Bone marrow (tissue), 2 donors: ENCODE results near the gene LGMN.
"Not testable (repeated sequence)": the region's sequence is repeated elsewhere in the genome, so short reads cannot be mapped to it uniquely, and the experiment has no call there.

Experiments used
- DNase-seq, 2 donors: peaks; one replicate each; lab custom pipeline; 2025; lab: John Stamatoyannopoulos, UW

LGMN gene

GRCh38 chr14:92760524-92760805 lies 12.0 kb upstream of the LGMN start:
- DNase-seq = no peak

GRCh38 chr14:92759679-92760523 lies 11.5 kb upstream of the LGMN start:
- DNase-seq = no peak

GRCh38 chr14:92759300-92759678 lies 10.9 kb upstream of the LGMN start:
- no peak for DNase-seq

DNA sequence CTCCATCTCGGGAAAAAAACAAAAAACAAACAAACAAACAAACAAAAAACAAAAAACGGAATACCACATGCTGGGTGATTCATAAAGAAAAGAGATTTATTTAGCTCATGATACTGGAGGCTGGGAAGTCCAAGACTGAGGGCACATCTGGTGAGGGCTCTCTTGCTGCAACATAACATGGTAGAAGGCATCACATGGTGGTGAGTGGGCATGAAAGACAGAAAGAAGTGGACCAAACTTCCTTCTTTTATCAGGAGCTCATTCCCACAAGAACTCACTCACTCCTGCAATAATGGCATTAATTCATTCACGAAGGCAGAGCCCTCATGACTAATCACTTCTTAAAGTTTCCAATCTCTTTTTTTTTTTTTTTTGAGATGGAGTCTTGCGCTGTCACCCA lies 8.0 kb upstream of the LGMN start:
- DNase-seq = no peak

DNA sequence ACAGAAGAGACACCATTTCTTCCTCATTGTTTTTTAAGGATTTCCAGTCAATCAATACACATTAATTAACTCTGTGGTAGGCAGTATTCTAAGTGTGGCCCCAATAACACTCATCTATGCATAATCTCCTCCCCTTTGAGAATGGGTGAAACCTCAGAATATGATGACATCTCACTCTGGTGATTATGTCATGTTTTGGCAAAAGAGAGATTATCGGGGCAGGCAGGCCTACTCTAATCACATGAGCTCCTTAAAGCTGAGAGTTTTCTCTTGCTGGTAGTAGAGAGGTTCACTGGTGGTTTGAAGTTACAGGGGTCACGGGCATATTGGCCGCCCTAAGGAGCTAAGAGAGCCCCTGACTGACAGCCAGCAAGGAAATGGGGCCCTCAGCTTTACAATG lies 7.1 kb upstream of the LGMN start:
- no peak for DNase-seq

- no peak for DNase-seq
These were observed 6.5 kb upstream of the LGMN start for GRCh38 chr14:92754966-92755365.

- DNase-seq = peak in 1 of 2 donors; percentile 36
These were observed 4.8 kb upstream of the LGMN start for GRCh38 chr14:92753250-92753649.

GRCh38 chr14:92751819-92752218 lies 3.4 kb upstream of the LGMN start:
- DNase-seq = no peak

GRCh38 chr14:92750994-92751400 lies 2.6 kb upstream of the LGMN start:
- DNase-seq = no peak

GRCh38 chr14:92750222-92750728 lies 1.8 kb upstream of the LGMN start:
- not testable (repeated sequence) for DNase-seq

- DNase-seq = no peak
These were observed 647 bp downstream of the LGMN start for GRCh38 chr14:92747701-92748258.

DNA sequence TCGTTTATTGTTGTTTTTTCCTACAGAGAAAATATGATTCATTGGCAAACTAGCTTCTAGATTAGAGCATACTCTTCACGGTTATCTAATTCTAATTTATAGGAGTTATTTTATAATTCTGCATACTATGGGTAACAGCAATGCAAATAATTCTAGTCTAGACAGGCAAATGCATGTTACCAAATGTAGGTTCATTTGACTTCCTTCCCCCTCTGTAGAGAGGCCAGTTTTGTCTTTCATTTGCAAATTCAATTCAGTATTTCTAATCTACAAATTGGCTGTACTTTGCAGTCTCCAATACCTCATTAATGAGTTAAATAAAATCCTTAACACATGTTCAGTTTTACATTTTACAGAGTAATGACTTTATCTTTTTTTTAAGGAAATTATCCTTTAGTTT lies 4.2 kb downstream of the LGMN start:
- no peak for DNase-seq

DNA sequence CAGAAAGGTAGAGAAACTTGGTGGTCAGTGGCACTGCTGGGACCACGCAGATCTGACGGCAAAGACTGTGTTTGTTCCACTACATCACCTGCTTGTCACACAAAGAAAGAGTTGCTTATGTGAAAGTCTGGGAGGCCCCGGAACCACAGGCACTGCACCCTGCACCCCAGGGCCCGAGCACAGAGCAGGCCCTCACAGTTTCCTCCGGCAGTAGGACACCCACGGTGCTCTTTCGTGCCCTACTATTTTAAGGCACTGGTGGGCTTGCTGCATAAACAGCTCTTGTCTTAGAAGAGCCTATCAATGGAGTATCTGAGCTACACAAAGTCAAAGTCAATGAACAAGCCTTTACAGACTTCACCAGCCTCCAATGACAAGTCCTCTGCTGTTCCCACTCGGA lies 8.0 kb downstream of the LGMN start:
- no peak for DNase-seq

DNA sequence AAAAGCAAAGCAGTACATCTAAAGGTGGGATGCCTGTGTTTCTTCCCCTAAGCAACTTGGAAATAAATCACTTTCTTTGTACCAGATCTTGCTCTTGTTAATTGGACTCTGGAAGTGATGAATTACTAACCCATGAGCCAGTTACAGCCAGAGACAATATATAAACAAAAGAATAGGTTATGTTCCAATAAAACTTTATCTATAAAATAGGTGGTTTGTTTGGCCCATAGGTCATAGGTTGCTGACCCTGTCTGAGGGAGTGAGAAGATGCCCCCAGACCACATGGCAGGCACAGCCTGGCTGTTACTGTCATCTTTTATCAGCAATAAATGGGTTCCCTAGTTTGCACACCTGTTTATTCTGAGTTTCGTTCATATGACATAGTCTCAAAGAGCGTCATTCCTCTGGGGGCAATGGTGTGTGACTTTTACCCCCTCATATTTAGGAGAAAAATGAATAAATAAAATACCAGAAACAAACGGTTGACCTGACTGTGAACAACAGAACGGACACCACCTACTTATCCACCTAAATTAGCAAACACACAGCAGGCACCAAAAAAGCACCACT lies 10.7 kb downstream of the LGMN start:
- DNase-seq = no peak

GRCh38 chr14:92737206-92737605 lies 11.2 kb downstream of the LGMN start:
- DNase-seq = no peak

DNA sequence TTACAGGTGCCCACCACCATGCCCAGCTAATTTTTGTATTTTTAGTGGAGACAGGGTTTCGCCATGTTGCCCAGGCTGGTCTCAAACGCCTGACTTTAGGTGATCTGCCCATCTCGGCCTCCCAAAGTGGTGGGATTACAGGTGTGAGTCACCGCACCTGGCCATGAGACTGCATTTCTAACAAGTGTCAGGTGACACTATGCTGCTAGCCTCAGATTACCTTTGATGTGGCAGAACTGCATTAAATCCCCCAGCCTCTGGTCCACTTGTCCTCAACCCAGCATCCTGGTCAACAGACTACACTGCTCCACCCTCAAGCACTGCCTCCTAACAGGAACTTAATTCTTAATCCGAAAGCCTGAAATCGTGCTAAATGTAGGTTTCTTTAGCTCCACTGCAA lies 13.1 kb downstream of the LGMN start:
- no peak for DNase-seq

DNA sequence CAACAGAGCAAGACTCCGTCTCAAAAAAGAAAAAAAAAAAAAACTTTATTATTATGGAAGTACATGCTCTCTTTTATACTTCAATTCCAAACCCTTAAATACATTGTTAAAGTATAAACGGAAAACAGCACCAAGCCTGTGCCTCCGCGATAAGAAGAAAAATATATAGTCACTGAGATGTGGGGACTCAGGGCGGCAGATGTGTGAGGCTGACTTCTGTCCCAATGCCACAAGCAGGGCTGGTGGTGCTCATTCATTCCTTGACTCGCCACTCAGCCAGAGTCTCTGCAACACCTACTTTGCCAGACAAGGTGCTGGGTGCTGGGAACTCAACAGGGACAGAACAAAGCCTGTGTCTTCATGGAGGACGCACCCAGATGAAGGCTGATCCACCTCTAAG lies 13.8 kb downstream of the LGMN start:
- no peak for DNase-seq

DNA sequence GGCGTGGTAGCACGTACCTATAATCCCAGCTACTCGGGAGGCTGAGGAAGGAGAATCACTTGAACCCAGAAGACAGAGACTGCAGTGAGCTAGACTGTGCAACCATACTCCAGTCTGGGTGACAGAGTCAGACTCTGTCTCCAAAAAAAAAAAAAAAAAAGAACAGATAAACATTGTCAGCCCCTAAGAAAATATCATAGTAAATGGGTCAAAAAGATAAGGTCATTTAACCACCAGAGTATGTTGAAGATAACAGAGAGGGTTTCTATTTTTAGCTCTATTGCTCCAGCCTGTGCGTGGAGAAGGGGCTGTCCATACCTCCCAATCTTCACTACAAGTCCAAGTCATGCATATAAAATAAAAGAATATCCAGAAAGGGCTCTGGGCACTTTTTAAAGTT lies 15.4 kb downstream of the LGMN start:
- no peak for DNase-seq

DNA sequence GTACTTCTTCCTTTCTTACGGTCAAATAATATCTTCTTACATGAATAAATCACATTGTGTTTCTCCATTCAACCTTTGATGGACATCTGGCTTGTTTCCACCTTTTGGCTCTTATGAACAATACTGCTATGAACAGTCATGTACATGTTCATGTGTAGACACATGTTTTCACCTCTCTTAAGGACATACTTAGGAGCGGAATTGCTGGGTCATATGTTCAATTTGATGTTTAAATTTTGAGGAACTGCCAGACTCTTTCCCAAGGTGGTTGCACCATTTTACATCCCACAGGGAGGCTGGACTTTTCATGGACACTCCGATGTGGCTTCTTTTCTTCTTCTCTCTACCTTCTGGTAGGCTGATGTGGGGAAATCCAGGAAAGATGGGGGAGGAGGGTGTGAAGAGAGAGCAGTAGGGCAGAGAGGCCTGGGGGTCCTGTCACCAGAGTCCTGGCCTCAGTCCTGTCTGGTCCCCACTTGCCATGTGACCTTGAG lies 16.8 kb downstream of the LGMN start:
- DNase-seq = no peak

DNA sequence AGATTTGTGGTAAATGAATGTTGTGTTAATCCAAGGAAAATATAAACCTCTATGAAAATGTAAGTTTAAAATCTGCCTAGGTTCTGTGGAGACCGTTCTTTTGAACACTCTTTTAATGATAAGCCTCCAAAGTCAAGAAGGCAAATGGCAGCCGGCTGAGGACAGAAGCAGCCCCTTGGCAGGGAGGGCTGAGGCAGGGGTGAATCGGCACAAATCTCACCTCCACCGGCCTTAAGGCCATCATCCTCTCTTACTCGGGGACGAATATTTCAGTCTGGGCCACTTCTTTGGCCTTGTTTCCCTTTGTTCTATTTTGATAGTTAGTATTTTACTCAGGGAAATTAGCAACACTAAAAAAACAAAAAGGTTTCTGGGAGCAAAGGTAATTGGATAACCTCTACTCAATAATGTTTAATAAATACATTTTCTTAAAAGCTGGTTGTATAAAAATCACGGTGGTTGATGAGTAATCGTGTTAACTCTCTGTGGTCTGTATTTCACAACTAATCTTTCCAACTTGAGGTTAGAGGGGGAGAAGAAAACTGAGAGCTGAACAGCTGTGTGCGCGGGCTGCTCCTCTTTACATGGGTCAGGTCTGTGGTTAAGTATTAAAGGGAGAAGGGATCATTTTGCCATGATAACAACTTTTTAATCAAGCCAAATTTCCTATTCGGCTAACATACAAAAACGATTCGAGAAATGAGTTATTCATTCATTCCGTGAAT lies 18.6 kb downstream of the LGMN start:
- DNase-seq = no peak

DNA sequence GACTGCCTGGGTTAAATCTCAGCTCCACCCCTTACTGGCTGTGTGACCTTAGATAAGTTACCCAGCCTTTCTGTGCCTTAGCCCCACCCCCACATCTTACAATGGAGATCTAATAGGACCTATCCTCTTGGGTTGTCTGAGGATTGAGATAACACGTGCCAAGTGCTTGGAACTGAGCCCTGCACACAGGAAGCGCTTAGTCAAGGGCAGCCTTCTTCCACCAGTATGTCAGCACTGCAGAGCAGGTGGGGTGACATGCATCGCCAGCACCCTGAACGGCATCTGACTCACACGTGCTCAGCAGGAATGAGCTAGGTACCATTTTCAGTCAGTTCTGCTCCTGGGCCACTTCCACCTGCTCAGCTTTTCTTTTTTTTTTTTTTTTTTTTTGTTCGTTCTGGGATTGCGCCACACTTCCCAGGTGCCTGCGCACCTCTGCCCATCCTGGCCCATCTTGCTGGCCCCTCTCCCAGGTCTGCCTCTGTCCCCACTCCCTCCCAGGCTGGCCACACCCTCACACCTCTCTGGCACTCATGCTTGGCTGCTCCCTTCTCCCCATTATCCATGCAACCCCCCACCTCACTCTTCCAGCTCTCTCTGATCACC lies 19.6 kb downstream of the LGMN start:
- DNase-seq = no peak

GRCh38 chr14:92726933-92727262 lies 21.5 kb downstream of the LGMN start:
- no peak for DNase-seq
